H1 (cell line): ENCODE data around the gene ARHGEF26. TPM values are rescaled to one million over a fixed set of nuclear protein-coding genes. Genes with fewer than 3 reads are reported as not detected.

Source experiments
- CTCF ChIA-PET: fragments of 300-600 bp; sonication (Branson Sonifier 250); formaldehyde crosslinking; loops from one replicate; lab custom pipeline; 2021; ENCODE audit not compliant: partially characterized antibody; lab: Charles Lee
- POLR2A ChIA-PET: fragments of 300-600 bp; sonication (Branson Sonifier 250); formaldehyde crosslinking; loops from one replicate; lab custom pipeline; 2021; ENCODE audit warnings: inconsistent platforms; ENCODE audit not compliant: partially characterized antibody; lab: Charles Lee
- DNase-seq, 2 experiments: peaks; one replicate each; pipeline versions ENCODE4 v3.0.0 to v3.0.0-alpha.2; 2010 to 2022; ENCODE audit warnings: low spot score in 2 of 2, low read depth in 1 of 2, mixed read lengths in 1 of 2
- FAIRE-seq: peaks from 2 replicates; lab custom pipeline; 2011; peaks lifted over from hg19 to GRCh38; lab: Jason Lieb, UNC
- H2AFZ ChIP-seq: 2 replicates; pipeline ENCODE4 v1.8.1; 2012; ENCODE audit warnings: low read length, inconsistent platforms
- H2AK5ac ChIP-seq: 2 replicates; pipeline ENCODE4 v1.6.1; 2013; ENCODE audit warnings: low read depth, low read length
- H2BK120ac ChIP-seq: replicated peaks from 2 replicates; pipeline ENCODE3; 2013; ENCODE audit warnings: low read depth, low read length, inconsistent platforms
- H2BK12ac ChIP-seq: 2 replicates; pipeline ENCODE4 v1.6.1; 2013; ENCODE audit warnings: low read depth, low read length
- H2BK15ac ChIP-seq: 2 replicates; pipeline ENCODE4 v1.6.1; 2013; ENCODE audit warnings: low read length
- H2BK20ac ChIP-seq: 2 replicates; pipeline ENCODE4 v1.6.1; 2013; ENCODE audit warnings: low read length
- H2BK5ac ChIP-seq: 2 replicates; pipeline ENCODE4 v1.6.1; 2013; ENCODE audit warnings: low read depth, low read length
- H3K14ac ChIP-seq: 2 replicates; pipeline ENCODE4 v1.6.1; 2013; ENCODE audit warnings: inconsistent platforms; ENCODE audit not compliant: insufficient read length
- H3K18ac ChIP-seq: 2 replicates; pipeline ENCODE4 v1.6.1; 2013; ENCODE audit warnings: low read length; ENCODE audit errors: extremely low read depth
- H3K23ac ChIP-seq: 2 replicates; pipeline ENCODE4 v1.6.1; 2013; ENCODE audit warnings: inconsistent platforms; ENCODE audit not compliant: insufficient read length
- H3K23me2 ChIP-seq: 2 replicates; pipeline ENCODE4 v1.6.1; 2013; ENCODE audit warnings: low read depth, low read length
- H3K27ac ChIP-seq: 2 replicates; pipeline ENCODE4 v1.6.1; 2011; ENCODE audit warnings: low read depth, low read length, inconsistent platforms
- H3K27me3 ChIP-seq, 4 experiments: replicated peaks in 1 of 4; 1 replicate in 1 of 4; 2 replicates in 3 of 4; pipeline versions ENCODE4 v1.6.1 to v1.8.1; 2011 to 2013; ENCODE audit warnings: low read length in 3 of 4, mild to moderate bottlenecking in 3 of 4, inconsistent platforms in 2 of 4, mixed read lengths in 2 of 4, moderate library complexity in 1 of 4; ENCODE audit not compliant: control insufficient read depth in 3 of 4, insufficient read depth in 3 of 4; ENCODE audit errors: extremely low read depth in 1 of 4
- H3K36me3 ChIP-seq, 4 experiments: 2 replicates each; pipeline versions ENCODE4 v1.6.1 to v1.8.1; 2011 to 2013; ENCODE audit warnings: mild to moderate bottlenecking in 4 of 4, low read length in 3 of 4, moderate library complexity in 2 of 4, control low read depth in 1 of 4, inconsistent platforms in 1 of 4; ENCODE audit not compliant: insufficient read depth in 4 of 4, control insufficient read depth in 2 of 4
- H3K4ac ChIP-seq: replicated peaks from 2 replicates; pipeline ENCODE3; 2013; ENCODE audit warnings: low read length, low read depth, mixed read lengths, inconsistent platforms; ENCODE audit not compliant: insufficient read length
- H3K4me1 ChIP-seq, 4 experiments: replicated peaks in 1 of 4; 1 replicate in 1 of 4; 2 replicates in 3 of 4; pipeline versions ENCODE4 v1.6.1 to v1.8.1; 2011 to 2013; ENCODE audit warnings: low read length in 3 of 4, inconsistent platforms in 2 of 4, mixed read lengths in 1 of 4; ENCODE audit not compliant: insufficient read depth in 4 of 4, control insufficient read depth in 3 of 4
- H3K4me2 ChIP-seq, 2 experiments: 2 replicates each; pipeline versions ENCODE4 v1.6.1 to v1.8.1; 2011 to 2013; ENCODE audit warnings: low read depth in 2 of 2, low read length in 2 of 2, control low read depth in 1 of 2, inconsistent platforms in 1 of 2, mild to moderate bottlenecking in 1 of 2; ENCODE audit not compliant: insufficient read depth in 1 of 2
- H3K4me3 ChIP-seq, 4 experiments: fragments of 200-600, 300-600 bp in 1 of 4; sonication (generic), shearing (Covaris generic), sonication (Bioruptor Twin) in 1 of 4; 2 replicates each; pipeline versions ENCODE4 v1.5.1 to v1.8.1; 2011 to 2016; ENCODE audit warnings: low read length in 4 of 4, low read depth in 3 of 4, control low read depth in 2 of 4, inconsistent platforms in 2 of 4, mild to moderate bottlenecking in 2 of 4, mixed read lengths in 1 of 4, moderate library complexity in 1 of 4; ENCODE audit not compliant: insufficient read depth in 2 of 4; ENCODE audit errors: extremely low read depth in 1 of 4
- H3K56ac ChIP-seq: replicated peaks from 2 replicates; pipeline ENCODE3; 2013; ENCODE audit warnings: low read depth, mild to moderate bottlenecking, mixed read lengths, low read length, inconsistent platforms; ENCODE audit not compliant: insufficient read length
- H3K79me1 ChIP-seq: 2 replicates; pipeline ENCODE4 v1.6.1; 2013; ENCODE audit warnings: low read depth, low read length, control low read depth
- H3K79me2 ChIP-seq, 2 experiments: 2 replicates each; pipeline versions ENCODE4 v1.6.1 to v1.8.1; 2012 to 2013; ENCODE audit warnings: low read length in 2 of 2, mild to moderate bottlenecking in 2 of 2, inconsistent platforms in 1 of 2; ENCODE audit not compliant: insufficient read depth in 2 of 2, control insufficient read depth in 1 of 2
- H3K9ac ChIP-seq, 4 experiments: replicated peaks in 1 of 4; 1 replicate in 1 of 4; 2 replicates in 3 of 4; pipeline versions ENCODE4 v1.6.1 to v1.8.1; 2011 to 2013; ENCODE audit warnings: low read depth in 3 of 4, low read length in 3 of 4, control low read depth in 2 of 4, mild to moderate bottlenecking in 2 of 4, moderate library complexity in 2 of 4, inconsistent platforms in 1 of 4; ENCODE audit errors: extremely low read depth in 1 of 4
- H3K9me3 ChIP-seq, 2 experiments: 2 replicates each; pipeline versions ENCODE4 v1.6.1 to v1.8.1; 2012 to 2013; ENCODE audit warnings: mild to moderate bottlenecking in 2 of 2, moderate library complexity in 2 of 2, control low read depth in 1 of 2, inconsistent platforms in 1 of 2, low read depth in 1 of 2, low read length in 1 of 2, mixed read lengths in 1 of 2; ENCODE audit not compliant: insufficient read depth in 2 of 2
- H4K20me1 ChIP-seq, 2 experiments: replicated peaks in 1 of 2; 2 replicates each; pipeline versions ENCODE3 to v1.8.1; 2011 to 2013; ENCODE audit warnings: inconsistent platforms in 2 of 2, low read length in 2 of 2, mild to moderate bottlenecking in 1 of 2; ENCODE audit not compliant: insufficient read depth in 2 of 2, control insufficient read depth in 1 of 2
- H4K5ac ChIP-seq: 2 replicates; pipeline ENCODE4 v1.6.1; 2013; ENCODE audit warnings: low read length, low read depth, mixed read lengths, inconsistent platforms; ENCODE audit not compliant: insufficient read length
- H4K8ac ChIP-seq: 2 replicates; pipeline ENCODE4 v1.8.0; 2013; ENCODE audit warnings: mild to moderate bottlenecking, moderate library complexity, low read length, inconsistent platforms; ENCODE audit not compliant: insufficient read depth; ENCODE audit errors: extremely low read depth
- H4K91ac ChIP-seq: replicated peaks from 2 replicates; pipeline ENCODE3; 2013; ENCODE audit warnings: low read length, mixed read lengths, inconsistent platforms; ENCODE audit not compliant: insufficient read length
- CHD1 ChIP-seq: IDR thresholded peaks from 2 replicates; pipeline ENCODE4 v1.6.1; 2012; ENCODE audit warnings: low read depth, low read length, improper control_type of control experiment
- CHD2 ChIP-seq: IDR thresholded peaks from 2 replicates; pipeline ENCODE4 v1.6.1; 2012; ENCODE audit warnings: low read length, improper control_type of control experiment
- GABPA ChIP-seq: IDR thresholded peaks from 2 replicates; pipeline ENCODE4 v1.6.1; 2011; ENCODE audit warnings: mild to moderate bottlenecking, low read length, moderate library complexity, borderline replicate concordance; ENCODE audit not compliant: insufficient read depth
- HDAC2 ChIP-seq, 2 experiments: fragments of 300-600 bp in 1 of 2; sonication (generic) in 1 of 2; IDR thresholded peaks; 2 replicates each; pipeline ENCODE4 v1.6.1; 2011 to 2012; ENCODE audit warnings: low read depth in 2 of 2, low read length in 2 of 2, mild to moderate bottlenecking in 2 of 2, moderate library complexity in 2 of 2, borderline replicate concordance in 1 of 2, inconsistent platforms in 1 of 2
- POLR2AphosphoS5 ChIP-seq: IDR thresholded peaks from 2 replicates; pipeline ENCODE4 v1.6.1; 2011; ENCODE audit warnings: low read depth, low read length
- RAD21 ChIP-seq, 2 experiments: IDR thresholded peaks in 1 of 2; conservative IDR thresholded peaks in 1 of 2; 2 replicates each; pipeline ENCODE4 v1.6.1; 2011; ENCODE audit warnings: low read depth in 2 of 2, low read length in 2 of 2, improper control_type of control experiment in 1 of 2, inconsistent platforms in 1 of 2, mild to moderate bottlenecking in 1 of 2, moderate library complexity in 1 of 2
- RBBP5 ChIP-seq: IDR thresholded peaks from 2 replicates; pipeline ENCODE4 v1.7.1; 2012; ENCODE audit warnings: low read depth, mild to moderate bottlenecking, inconsistent platforms, low read length, moderate library complexity, borderline replicate concordance
- RXRA ChIP-seq: IDR thresholded peaks from 2 replicates; pipeline ENCODE4 v1.6.1; 2011; ENCODE audit warnings: low read depth, mild to moderate bottlenecking, low read length, moderate library complexity; ENCODE audit not compliant: insufficient read depth
- SIN3A ChIP-seq, 2 experiments: IDR thresholded peaks in 1 of 2; conservative IDR thresholded peaks in 1 of 2; 2 replicates each; pipeline ENCODE4 v1.6.1; 2011 to 2012; ENCODE audit warnings: low read length in 2 of 2, improper control_type of control experiment in 1 of 2, low read depth in 1 of 2, mild to moderate bottlenecking in 1 of 2
- YY1 ChIP-seq: IDR thresholded peaks from 2 replicates; pipeline ENCODE4 v1.6.1; 2011; ENCODE audit warnings: low read depth, mild to moderate bottlenecking, low read length
- WGBS, 2 experiments: shearing (Covaris generic) in 1 of 2; methylation state at CpG; one replicate each; pipeline versions ENCODE4 v1.1.6 to v1.1.7; 2013 to 2015; ENCODE audit warnings: low lambda C conversion rate in 2 of 2, mixed read lengths in 2 of 2, inconsistent platforms in 1 of 2, low coverage in 1 of 2, missing lambda C conversion rate in 1 of 2; ENCODE audit not compliant: insufficient replicate concordance in 2 of 2, insufficient coverage in 1 of 2, insufficient read length in 1 of 2; ENCODE audit errors: extremely low coverage in 1 of 2, missing lambda C conversion rate in 1 of 2; 5-methylcytosine and 5-hydroxymethylcytosine counted together
- polyA plus RNA-seq, 7 experiments: library from polyadenylated mRNA; depleted of rRNA in 3 of 7; stranded (reverse) in 5 of 7; unstranded in 2 of 7; fragments of >200 nt in 5 of 7; fragments of 200-250 nt in 2 of 7; gene quantifications; 1 replicate in 5 of 7; 2 replicates in 1 of 7; 4 replicates in 1 of 7; pipeline versions ENCODE4 v1.2.1 to v1.2.3, GENCODE V29; 2011 to 2013; ENCODE audit warnings: missing spikeins in 2 of 7, mixed read lengths in 2 of 7
- total RNA-seq: library from RNA; stranded (reverse); fragmentation: NEBNext Ultra II Directional; extraction: Animal tissue kit (Norgen Biotek cat#: 25700); gene quantifications from 2 replicates; pipeline ENCODE4 v1.2.1, GENCODE V29; 2021

Gene ARHGEF26
- total and polyA plus RNA-seq, 2 of the 8 experiments (the other 6 are each of a cell fraction or from before 2014, with no cell fraction given) = 3.1 to 15.6 TPM

DNA sequence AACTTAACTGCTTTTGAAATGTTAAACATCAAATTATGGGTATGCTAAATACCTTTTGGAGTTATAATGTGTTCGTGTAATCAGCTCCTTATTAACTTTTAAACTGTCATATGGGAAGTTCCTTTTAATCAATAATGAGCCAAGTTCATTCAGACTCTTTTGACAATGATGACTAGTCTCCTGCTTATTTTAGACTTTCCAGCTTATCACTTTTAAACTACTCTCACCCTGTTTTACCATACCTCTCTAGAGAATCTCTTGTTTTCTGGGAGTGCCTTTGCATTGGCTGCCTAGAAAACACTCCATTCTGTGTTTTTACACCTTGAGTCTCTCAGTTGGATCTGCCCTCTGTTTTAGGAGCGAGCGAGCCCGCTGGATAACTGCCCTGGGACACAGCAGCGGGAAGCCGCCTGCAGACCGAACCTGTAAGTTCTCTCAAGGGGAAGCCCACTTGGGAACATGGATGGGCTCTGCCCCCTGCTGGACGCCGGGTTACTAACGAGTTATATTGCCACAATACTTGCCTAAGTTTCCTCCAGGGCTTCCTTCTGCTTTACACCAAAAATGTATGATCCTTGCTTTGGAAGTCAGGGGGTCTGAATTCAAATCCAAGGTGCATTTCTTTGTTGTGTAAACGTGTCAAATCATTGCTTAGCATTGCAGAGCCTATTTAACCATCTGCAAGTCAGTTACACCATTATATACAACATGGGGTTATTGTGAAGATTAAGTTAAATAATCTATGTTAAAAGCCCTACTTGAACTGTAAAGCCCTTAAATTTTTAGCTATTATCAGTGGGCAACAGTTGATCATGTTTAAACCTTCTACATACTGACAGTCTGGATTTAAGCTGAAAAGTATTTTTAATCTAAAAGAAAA, 131.8 kb downstream of the ARHGEF26 start:
- Histone ChIP-seq H4K91ac (no peak overlapping the region), H3K27ac (no peak overlapping the region), H4K20me1 (no peaks in the 10 kb centered on the region), H2AK5ac (no peak overlapping the region), H2AFZ (no peak overlapping the region), H3K56ac (no peak overlapping the region), H3K4ac (no peak overlapping the region), H3K4me2 (no peak overlapping the region), H3K79me2 (no peaks in the 10 kb centered on the region), H3K23ac (no peak overlapping the region), H3K4me1 (peaks cover 0 to 2% (median under 1%) of the 10 kb centered on the region in 4 experiments; a peak in 1 of 7 replicates), H4K5ac (no peak overlapping the region), H3K36me3 (peaks cover 2 to 38% (median 26%) of the 10 kb centered on the region in 4 experiments; a peak in 7 of 8 replicates), H2BK5ac (no peak overlapping the region), H3K14ac (no peak overlapping the region), H2BK20ac (no peak overlapping the region), H2BK12ac (no peak overlapping the region), H3K9ac (no peak overlapping the region), H3K9me3 (no peaks in the 10 kb centered on the region), H3K4me3 (no peak overlapping the region), H3K18ac (no peak overlapping the region), H2BK120ac (no peak overlapping the region), H2BK15ac (no peak overlapping the region), H3K79me1 (no peaks in the 10 kb centered on the region), H3K27me3 (no peaks in the 10 kb centered on the region), H3K23me2 (no peaks in the 10 kb centered on the region), H4K8ac (no peak overlapping the region)
- peak; percentile 83 to 94 for DNase-seq
- ChIA-PET POLR2A (interaction anchor here (1.0 to 1.6 kb wide), 3 partner anchors 10 to 123 kb away, joined by 3 to 4 read pairs (median 3); no protein-coding TSS in a partner anchor), CTCF (interaction anchor here (0.5 to 5.1 kb wide), 47 partner anchors 9 to 1227 kb away, joined by 3 to 31 read pairs (median 4); partner anchors contain the start of gene ARHGEF26)
- peak; percentile 84 for FAIRE-seq
- WGBS, 2 experiments = 19% methylated on average over 11 of the region's 11 CpGs; no CpG with 5 or more reads in 1 of the 2 experiments
- TF ChIP-seq RBBP5 = no peak
- TF ChIP-seq GABPA = no peak
- TF ChIP-seq CHD1 = no peak
- TF ChIP-seq HDAC2 (IDR thresholded peaks at IDR 0.05; ENCODE audit: borderline replicate concordance in 1 of 2, low read depth in 2 of 2, low read length in 2 of 2) = no peak
- no peak for TF ChIP-seq RXRA
- 0 out of 2 replicates have a peak, but pooled peaks have one; percentile 47 for TF ChIP-seq CHD2
- no peak for TF ChIP-seq POLR2AphosphoS5
- peak; percentile 96 to 98 for TF ChIP-seq RAD21 (IDR thresholded peaks at IDR 0.05 in 1 of 2, conservative IDR thresholded peaks at IDR 0.05 in 1 of 2; ENCODE audit: low read depth in 2 of 2, low read length in 2 of 2)
- no peak for TF ChIP-seq SIN3A (conservative IDR thresholded peaks at IDR 0.05 in 1 of 2, IDR thresholded peaks at IDR 0.05 in 1 of 2; ENCODE audit: low read depth in 1 of 2, low read length in 2 of 2)
- TF ChIP-seq YY1 = no peak
